Ascending aorta (tissue), 2 donors: ENCODE data around the gene MKRN1. TPM values are rescaled to one million over a fixed set of nuclear protein-coding genes. Genes with fewer than 3 reads are reported as not detected.

Experiments used
- DNase-seq, 2 donors: peaks; one replicate each; pipeline ENCODE4 v3.0.0-alpha.2; 2019; ENCODE audit warnings: low spot score in 2 of 2
- H3K27ac ChIP-seq, 2 donors: fragments of 200-600 bp; sonication (generic); one replicate each; pipeline ENCODE4 v1.5.1; 2016 to 2017; ENCODE audit warnings: mild to moderate bottlenecking in 1 of 2
- H3K27me3 ChIP-seq: fragments of 200-600 bp; sonication (generic); one replicate; pipeline ENCODE4 v1.5.1; 2017
- H3K36me3 ChIP-seq, 2 donors: fragments of 200-600 bp; sonication (generic); one replicate each; pipeline ENCODE4 v1.5.1; 2016
- H3K4me1 ChIP-seq, 2 donors: fragments of 200-600 bp; sonication (generic); one replicate each; pipeline ENCODE4 v1.5.1; 2016 to 2017; ENCODE audit warnings: mild to moderate bottlenecking in 1 of 2
- H3K4me3 ChIP-seq, 2 donors: fragments of 200-600 bp; sonication (generic); one replicate each; pipeline ENCODE4 v1.5.1; 2016 to 2017; ENCODE audit warnings: mild to moderate bottlenecking in 1 of 2
- H3K9me3 ChIP-seq, 2 donors: fragments of 200-600 bp; sonication (generic); one replicate each; pipeline ENCODE4 v1.5.1; 2016
- CTCF ChIP-seq, 3 experiments: fragments of 200-600 bp in 2 of 3; fragments of 450-650 bp in 1 of 3; sonication (generic) in 2 of 3; IDR thresholded peaks; one replicate each; pipeline ENCODE4 v1.5.1; 2016 to 2019; ENCODE audit warnings: antibody characterized with exemption in 3 of 3, mild to moderate bottlenecking in 1 of 3, moderate library complexity in 1 of 3
- intact Hi-C: fragments of 100-400 bp; cut with DNase I; formaldehyde crosslinking; loops from one replicate; pipeline ENCODE4 v1.15.1; 2023
- total RNA-seq: library from RNA; depleted of rRNA; stranded (reverse); fragments of >200 nt; gene quantifications from one replicate; pipeline ENCODE4 v1.1.0, GENCODE V29; 2016

MKRN1 gene
- total RNA-seq, 1 donor from 2014 or later: 20.6 TPM

DNA sequence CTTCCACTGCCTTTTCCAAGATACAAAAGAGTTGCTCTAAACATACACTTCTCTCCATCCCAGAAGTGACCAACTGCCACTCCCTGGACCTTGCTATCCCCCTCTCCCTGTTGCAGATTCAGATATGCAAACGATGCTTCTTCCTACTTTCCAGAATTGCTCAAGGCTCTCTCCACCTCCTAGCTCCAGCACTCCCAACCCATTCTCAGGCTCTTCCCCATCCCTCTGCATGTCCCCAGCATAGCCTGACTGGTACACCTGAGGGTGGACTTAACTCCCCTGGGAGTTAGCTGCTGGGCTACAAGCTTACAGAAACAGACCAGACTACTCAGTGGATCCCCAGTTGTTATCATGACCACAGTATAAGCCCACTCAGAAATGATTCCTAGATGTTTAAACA lies 27.6 kb downstream of the MKRN1 start:
- intact Hi-C loops: no loop called here
- no peak for DNase-seq
- no peaks in the 10 kb centered on the region for H3K27me3 ChIP-seq
- H3K9me3 ChIP-seq: no peaks in the 10 kb centered on the region
- H3K4me3 ChIP-seq: no peak overlapping the region
- H3K27ac ChIP-seq: no peak overlapping the region
- TF ChIP-seq CTCF (IDR thresholded peaks at IDR 0.05): no peak
- peaks cover 40 to 41% of the 10 kb centered on the region in 2 donors for H3K36me3 ChIP-seq
- H3K4me1 ChIP-seq: no peaks in the 10 kb centered on the region

DNA sequence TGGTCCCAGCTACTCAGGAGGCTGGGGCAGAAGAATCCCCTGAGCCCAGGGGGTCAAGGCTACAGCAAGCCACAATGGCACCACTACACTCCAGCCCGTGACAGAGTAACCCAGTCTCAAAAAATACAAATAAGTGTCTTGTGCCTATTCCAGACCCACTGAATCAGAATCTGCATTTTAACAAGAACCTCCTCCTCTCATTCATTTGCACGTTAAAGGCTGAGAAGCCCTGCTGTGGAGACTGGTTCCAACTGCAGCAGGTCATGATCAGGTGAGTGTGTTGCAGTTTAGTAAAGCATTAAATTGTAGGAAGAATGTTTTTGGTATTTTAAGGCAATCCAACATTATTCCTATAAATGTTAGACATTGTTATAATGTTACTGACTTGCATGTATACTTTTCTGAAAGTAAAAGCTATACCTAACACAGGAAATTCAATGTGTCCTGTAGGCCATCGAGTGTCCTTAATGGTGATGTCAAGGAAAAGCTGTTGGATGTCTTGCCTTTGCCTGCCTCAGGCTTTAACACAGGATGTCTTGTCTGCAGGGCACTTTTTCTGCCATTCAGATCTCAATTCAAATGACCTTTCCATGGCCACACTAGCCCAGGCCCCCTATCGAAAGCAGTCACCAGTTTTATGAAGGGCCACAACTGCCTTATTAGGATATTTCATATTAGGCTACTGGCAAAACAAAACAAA lies 30.4 kb downstream of the MKRN1 start:
- DNase-seq: no peak
- H3K27ac ChIP-seq: no peak overlapping the region
- peaks cover 13 to 15% of the 10 kb centered on the region in 2 donors for H3K36me3 ChIP-seq
- H3K4me1 ChIP-seq: no peaks in the 10 kb centered on the region
- no peak for TF ChIP-seq CTCF (IDR thresholded peaks at IDR 0.05)
- intact Hi-C loops: no loop called here
- no peak overlapping the region for H3K4me3 ChIP-seq
- H3K27me3 ChIP-seq: no peaks in the 10 kb centered on the region
- H3K9me3 ChIP-seq: no peaks in the 10 kb centered on the region

- no peak for TF ChIP-seq CTCF (IDR thresholded peaks at IDR 0.05)
- H3K27ac ChIP-seq: no peak overlapping the region
- H3K36me3 ChIP-seq: peaks cover 4 to 8% of the 10 kb centered on the region in 2 donors
- intact Hi-C loops: no loop called here
- no peaks in the 10 kb centered on the region for H3K9me3 ChIP-seq
- no peak overlapping the region for H3K4me3 ChIP-seq
- no peaks in the 10 kb centered on the region for H3K4me1 ChIP-seq
- DNase-seq: no peak
- H3K27me3 ChIP-seq: no peaks in the 10 kb centered on the region
These were observed 31.5 kb downstream of the MKRN1 start for GRCh38 chr7:140447841-140448240.

- no peak for TF ChIP-seq CTCF (IDR thresholded peaks at IDR 0.05)
- Histone ChIP-seq H3K4me1 (no peaks in the 10 kb centered on the region), H3K36me3 (no peaks in the 10 kb centered on the region), H3K4me3 (no peak overlapping the region), H3K27ac (no peak overlapping the region), H3K27me3 (no peaks in the 10 kb centered on the region), H3K9me3 (no peaks in the 10 kb centered on the region)
- no peak for DNase-seq
- intact Hi-C loops: no loop called here
These were observed 32.8 kb downstream of the MKRN1 start for GRCh38 chr7:140446467-140446866.

DNA sequence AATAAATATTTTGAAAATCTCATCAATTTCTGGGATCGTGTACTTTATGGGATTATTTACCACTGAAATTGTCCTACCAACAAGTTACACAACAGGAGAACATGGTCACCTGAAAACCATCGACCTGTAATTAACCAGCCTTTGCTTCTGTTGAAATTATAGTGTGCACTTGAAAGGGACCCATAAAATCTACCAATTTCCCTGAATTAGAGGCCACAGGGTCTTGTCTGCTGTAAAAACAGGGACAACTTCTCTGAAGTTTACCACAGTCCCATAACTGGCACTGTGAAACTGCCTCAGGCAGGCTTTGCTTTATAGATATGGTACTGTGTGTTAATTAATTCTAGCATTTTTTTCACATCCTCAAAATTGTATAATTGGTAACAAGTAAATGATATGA lies 37.8 kb downstream of the MKRN1 start:
- H3K4me3 ChIP-seq: no peak overlapping the region
- H3K4me1 ChIP-seq: no peaks in the 10 kb centered on the region
- intact Hi-C loops: no loop called here
- H3K9me3 ChIP-seq: no peaks in the 10 kb centered on the region
- no peak for TF ChIP-seq CTCF (IDR thresholded peaks at IDR 0.05)
- H3K27me3 ChIP-seq: no peaks in the 10 kb centered on the region
- no peaks in the 10 kb centered on the region for H3K36me3 ChIP-seq
- H3K27ac ChIP-seq: no peak overlapping the region
- DNase-seq: no peak

GRCh38 chr7:140440593-140440992 lies 38.7 kb downstream of the MKRN1 start:
- Histone ChIP-seq H3K4me3 (no peak overlapping the region), H3K9me3 (no peaks in the 10 kb centered on the region), H3K27me3 (no peaks in the 10 kb centered on the region), H3K27ac (no peak overlapping the region), H3K36me3 (no peaks in the 10 kb centered on the region), H3K4me1 (no peaks in the 10 kb centered on the region)
- TF ChIP-seq CTCF (IDR thresholded peaks at IDR 0.05): no peak
- DNase-seq: no peak
- intact Hi-C loops: no loop called here
